HCT116 (cell line): ENCODE data around the gene DPP10. TPM values are rescaled to one million over a fixed set of nuclear protein-coding genes. Genes with fewer than 3 reads are reported as not detected.

Experiments used
- ATAC-seq: fragments of 200-7000 bp; cut with Tn5 transposase; 2 replicates; pipeline ENCODE4 v1.9.1; 2020; ENCODE audit warnings: mild to moderate bottlenecking, moderate library complexity
- BruUV-seq: library from RNA; stranded (reverse); fragments of 400-500 nt; replicated peaks from 2 replicates; lab custom pipeline; 2021; lab: Mats Ljungman, UMichigan
- CTCF ChIA-PET: fragments of 300-600 bp; sonication (Branson Sonifier 250); formaldehyde crosslinking; loops from one replicate; lab custom pipeline; 2021; ENCODE audit warnings: antibody characterized with exemption; lab: Charles Lee
- POLR2A ChIA-PET: fragments of 300-600, 350-600 bp; sonication (Branson Sonifier 250); formaldehyde crosslinking; loops from one replicate; lab custom pipeline; 2021; ENCODE audit warnings: antibody characterized with exemption; lab: Charles Lee
- RAD21 ChIA-PET, 2 experiments: fragments of 300-600 bp; sonication (Branson Sonifier 250); formaldehyde crosslinking; loops; one replicate each; lab custom pipeline; 2023; ENCODE audit warnings: low total read pairs in 2 of 2; ENCODE audit not compliant: uncharacterized antibody in 2 of 2, unreplicated experiment in 2 of 2, low non-redundant PET in 1 of 2; lab: Charles Lee
- DNase-seq: peaks from one replicate; pipeline ENCODE4 v3.0.0-alpha.2; 2010; ENCODE audit warnings: low read depth, low spot score
- H2AFZ ChIP-seq: fragments of 200-600 bp; shearing (Covaris generic), sonication (generic); 2 replicates; pipeline ENCODE4 v1.6.1; 2017; ENCODE audit warnings: low read depth, mixed run types, mixed read lengths, antibody characterized with exemption, low read length; ENCODE audit not compliant: poor library complexity, severe bottlenecking
- H3K27ac ChIP-seq: 2 replicates; pipeline ENCODE4 v1.5.1; 2012; ENCODE audit warnings: low read depth, low read length
- H3K27me3 ChIP-seq: fragments of 200-600 bp; sonication (generic); 2 replicates; pipeline ENCODE4 v1.6.1; 2016; ENCODE audit warnings: mixed run types, low read length, mixed read lengths; ENCODE audit not compliant: insufficient read depth
- H3K36me3 ChIP-seq, 2 experiments: fragments of 200-500 bp in 1 of 2; fragments of 200-600 bp in 1 of 2; sonication (Bioruptor generic) in 1 of 2; sonication (generic) in 1 of 2; 2 replicates each; pipeline versions ENCODE4 v1.5.1 to v1.6.1; 2014 to 2016; ENCODE audit warnings: low read length in 2 of 2, inconsistent platforms in 1 of 2, mixed read lengths in 1 of 2, mixed run types in 1 of 2; ENCODE audit not compliant: insufficient read depth in 2 of 2, control insufficient read depth in 1 of 2
- H3K4me1 ChIP-seq, 2 experiments: fragments of 200-600 bp in 1 of 2; sonication (generic) in 1 of 2; 2 replicates each; pipeline versions ENCODE4 v1.5.1 to v1.6.1; 2012 to 2017; ENCODE audit warnings: low read length in 2 of 2, inconsistent platforms in 1 of 2, mild to moderate bottlenecking in 1 of 2, mixed read lengths in 1 of 2, mixed run types in 1 of 2, moderate library complexity in 1 of 2; ENCODE audit not compliant: insufficient read depth in 2 of 2, control insufficient read depth in 1 of 2
- H3K4me2 ChIP-seq: fragments of 200-600 bp; sonication (generic); 2 replicates; pipeline ENCODE4 v1.6.1; 2017; ENCODE audit warnings: mixed run types, low read length, mixed read lengths
- H3K4me3 ChIP-seq, 2 experiments: fragments of 200-600 bp in 1 of 2; sonication (generic) in 1 of 2; replicated peaks in 1 of 2; 2 replicates each; pipeline ENCODE4 v1.5.1; 2011 to 2016; ENCODE audit warnings: low read length in 2 of 2, control low read depth in 1 of 2, low read depth in 1 of 2, mild to moderate bottlenecking in 1 of 2, mixed read lengths in 1 of 2, mixed run types in 1 of 2
- H3K79me2 ChIP-seq: fragments of 200-600 bp; sonication (generic); 2 replicates; pipeline ENCODE4 v1.6.1; 2017; ENCODE audit warnings: mild to moderate bottlenecking, mixed run types, low read length, moderate library complexity, mixed read lengths; ENCODE audit not compliant: insufficient read depth
- H3K9ac ChIP-seq: fragments of 200-600 bp; sonication (generic); 2 replicates; pipeline ENCODE4 v1.6.1; 2016; ENCODE audit warnings: low read length, mixed read lengths
- H3K9me2 ChIP-seq: fragments of 200-600 bp; sonication (generic), shearing (Covaris generic); 2 replicates; pipeline ENCODE4 v1.6.1; 2017; ENCODE audit warnings: mixed run types, mild to moderate bottlenecking, moderate library complexity; ENCODE audit not compliant: insufficient read depth
- H3K9me3 ChIP-seq, 2 experiments: fragments of 200-500 bp in 1 of 2; fragments of 200-600 bp in 1 of 2; sonication (Bioruptor generic) in 1 of 2; sonication (generic) in 1 of 2; 2 replicates each; pipeline ENCODE4 v1.6.1; 2014 to 2017; ENCODE audit warnings: low read length in 2 of 2, mixed read lengths in 2 of 2, inconsistent platforms in 1 of 2, low read depth in 1 of 2, mild to moderate bottlenecking in 1 of 2, mixed run types in 1 of 2, moderate library complexity in 1 of 2; ENCODE audit not compliant: control insufficient read depth in 1 of 2, insufficient read depth in 1 of 2
- H4K20me1 ChIP-seq: fragments of 200-600 bp; sonication (generic), shearing (Covaris generic); 2 replicates; pipeline ENCODE4 v1.6.1; 2017; ENCODE audit warnings: mixed run types, mild to moderate bottlenecking, moderate library complexity; ENCODE audit not compliant: insufficient read depth
- ATF3 ChIP-seq: IDR thresholded peaks from 2 replicates; pipeline ENCODE4 v1.6.1; 2012
- CBX3 ChIP-seq: IDR thresholded peaks from 2 replicates; pipeline ENCODE4 v1.6.1; 2012; ENCODE audit warnings: low read depth
- CEBPB ChIP-seq: IDR thresholded peaks from 2 replicates; pipeline ENCODE4 v1.6.1; 2012; ENCODE audit warnings: low read depth
- CTCF ChIP-seq, 3 experiments: fragments of 200-600 bp in 1 of 3; sonication (generic) in 1 of 3; IDR thresholded peaks in 2 of 3; conservative IDR thresholded peaks in 1 of 3; 2 replicates each; pipeline ENCODE4 v1.5.1; 2012 to 2017; ENCODE audit warnings: low read depth in 2 of 3, low read length in 2 of 3, antibody characterized with exemption in 1 of 3, borderline replicate concordance in 1 of 3, control low read depth in 1 of 3, mild to moderate bottlenecking in 1 of 3, mixed read lengths in 1 of 3, mixed run types in 1 of 3, moderate library complexity in 1 of 3; ENCODE audit not compliant: insufficient read depth in 1 of 3
- EZH2phosphoT487 ChIP-seq: fragments of 200-600 bp; IDR thresholded peaks from 2 replicates; pipeline ENCODE4 v1.6.1; 2018; ENCODE audit warnings: antibody characterized with exemption, borderline replicate concordance
- FOSL1 ChIP-seq: IDR thresholded peaks from 2 replicates; pipeline ENCODE4 v1.6.1; 2012; ENCODE audit warnings: low read depth
- JUND ChIP-seq: IDR thresholded peaks from 2 replicates; pipeline ENCODE4 v1.6.1; 2012
- MAX ChIP-seq: IDR thresholded peaks from 2 replicates; pipeline ENCODE4 v1.6.1; 2012
- POLR2A ChIP-seq: IDR thresholded peaks from 2 replicates; pipeline ENCODE4 v1.7.0; 2011; ENCODE audit warnings: borderline replicate concordance; ENCODE audit not compliant: insufficient read depth, insufficient read length; ENCODE audit errors: extremely low read depth
- POLR2AphosphoS5 ChIP-seq: IDR thresholded peaks from 2 replicates; pipeline ENCODE4 v1.6.1; 2011; ENCODE audit warnings: mild to moderate bottlenecking, low read depth, low read length, moderate library complexity
- RAD21 ChIP-seq: IDR thresholded peaks from 2 replicates; pipeline ENCODE4 v1.6.1; 2012; ENCODE audit warnings: low read depth, mild to moderate bottlenecking
- SP1 ChIP-seq: IDR thresholded peaks from 2 replicates; pipeline ENCODE4 v1.6.1; 2012; ENCODE audit warnings: low read depth
- TCF7L2 ChIP-seq: IDR thresholded peaks from 2 replicates; pipeline ENCODE4 v1.7.0; 2011; ENCODE audit warnings: borderline replicate concordance, inconsistent platforms; ENCODE audit not compliant: insufficient read depth, insufficient read length; ENCODE audit errors: extremely low read depth
- YY1 ChIP-seq: IDR thresholded peaks from 2 replicates; pipeline ENCODE4 v1.6.1; 2011; ENCODE audit warnings: low read length, low read depth, moderate library complexity, mild to moderate bottlenecking; ENCODE audit not compliant: insufficient replicate concordance; ENCODE audit errors: extremely low read depth
- ZBTB33 ChIP-seq: IDR thresholded peaks from 2 replicates; pipeline ENCODE4 v1.6.1; 2011; ENCODE audit warnings: mild to moderate bottlenecking, low read length, moderate library complexity; ENCODE audit not compliant: insufficient replicate concordance; ENCODE audit errors: extremely low read depth
- ZFX ChIP-seq: fragments of 450-650 bp; IDR thresholded peaks from 2 replicates; pipeline ENCODE4 v1.6.1; 2017
- ZNF274 ChIP-seq: fragments of 200-500 bp; sonication (Bioruptor generic); IDR thresholded peaks from 2 replicates; pipeline ENCODE4 v1.6.1; 2014; ENCODE audit warnings: mild to moderate bottlenecking, low read depth, low read length, inconsistent platforms
- intact Hi-C: fragments of 100-400 bp; cut with micrococcal nuclease; formaldehyde crosslinking; loops from 2 replicates; pipeline ENCODE4 v1.10.0; 2022
- total RNA-seq: library from RNA; stranded (reverse); gene quantifications from one replicate; pipeline ENCODE4 v1.2.1, GENCODE V29; 2021; ENCODE audit not compliant: unreplicated experiment

The DPP10 gene
- total RNA-seq, 1 experiment from 2014 or later: not detected

DNA sequence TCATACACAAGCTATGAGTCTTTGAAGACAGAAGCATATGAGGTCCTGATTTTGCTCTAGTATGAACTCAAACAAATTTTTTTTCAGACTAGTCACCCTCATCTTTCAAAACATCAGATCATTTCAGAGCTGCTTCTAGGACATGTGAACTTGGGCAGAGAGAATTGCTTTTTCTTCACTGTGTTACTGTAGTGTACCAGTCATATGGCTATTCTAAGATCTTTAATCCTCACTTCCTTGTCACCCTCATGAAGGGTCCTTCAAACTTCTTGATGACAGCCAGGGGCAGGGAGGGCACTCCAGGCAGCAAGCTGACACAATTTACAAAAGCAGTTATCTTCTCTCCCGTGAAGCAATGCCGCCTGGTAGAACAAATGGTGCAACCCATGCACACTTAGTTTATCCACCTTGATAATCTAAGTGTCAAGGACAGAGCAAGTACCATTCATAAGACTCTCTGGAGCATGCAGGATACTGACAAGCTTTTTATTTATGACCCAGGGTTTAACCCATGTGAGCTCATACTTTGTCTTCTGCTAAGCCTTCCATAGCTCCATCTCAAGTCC, 200.6 kb downstream of the DPP10 start:
- no TSS peak for BruUV-seq

More for the DNA sequence above, 200.6 kb downstream of the DPP10 start:
- Histone ChIP-seq H3K36me3 (no peaks in the 10 kb centered on the region), H3K9ac (no peak overlapping the region), H3K4me1 (no peaks in the 10 kb centered on the region), H3K4me2 (no peak overlapping the region), H3K79me2 (no peaks in the 10 kb centered on the region), H3K9me3 (peaks cover 12 to 27% of the 10 kb centered on the region in 2 experiments; a peak in 2 of 4 replicates), H3K27me3 (no peaks in the 10 kb centered on the region), H4K20me1 (no peaks in the 10 kb centered on the region), H3K4me3 (no peak overlapping the region), H2AFZ (no peak overlapping the region), H3K9me2 (no peaks in the 10 kb centered on the region), H3K27ac (no peak overlapping the region)
- intact Hi-C loops: no loop called here
- CTCF ChIA-PET: no interaction called here
- POLR2A ChIA-PET: no interaction called here
- TF ChIP-seq ZFX: no peak
- no peak for TF ChIP-seq CTCF (IDR thresholded peaks at IDR 0.05 in 2 of 3, conservative IDR thresholded peaks at IDR 0.05 in 1 of 3; ENCODE audit: borderline replicate concordance in 1 of 3, insufficient read depth in 1 of 3, low read depth in 2 of 3, low read length in 2 of 3)
- no peak for TF ChIP-seq FOSL1
- TF ChIP-seq ATF3: no peak
- no peak for TF ChIP-seq CBX3
- no peak for TF ChIP-seq TCF7L2
- no peak for TF ChIP-seq MAX
- TF ChIP-seq SP1: no peak
- TF ChIP-seq ZNF274: no peak
- no peak for TF ChIP-seq YY1
- TF ChIP-seq JUND: no peak
- TF ChIP-seq RAD21: no peak
- TF ChIP-seq ZBTB33: no peak
- TF ChIP-seq CEBPB: no peak
- no peak for TF ChIP-seq POLR2A
- no peak for TF ChIP-seq EZH2phosphoT487
- TF ChIP-seq POLR2AphosphoS5: no peak
- DNase-seq (no peak), ATAC-seq (no peak)
- RAD21 ChIA-PET: no interaction called here
